ENCODE results near the gene PTPN11. TPM values are rescaled to one million over a fixed set of nuclear protein-coding genes. Genes with fewer than 3 reads are reported as not detected.
A peak's percentile ranks its signal among the peaks of the same experiment; 100 is the strongest.

PTPN11 gene
- total and polyA plus RNA-seq, 2 of the 13 experiments (the other 11 are each of a cell fraction or from before 2014, with no cell fraction given), result 30.0 to 63.5 TPM

GRCh38 chr12:112380663-112381405 is 37.9 kb upstream of the PTPN11 start:
- H3K79me2 ChIP-seq (ENCODE audit: insufficient read depth, low read length), result peaks cover 35% of the 10 kb centered on the region
- H3K4me3 ChIP-seq (replicated peaks in 1 of 3; ENCODE audit: insufficient read depth in 1 of 3, low read depth in 2 of 3, low read length in 3 of 3), result peak overlapping the region; percentile 80 to 90 (median 87)
- CTCF ChIA-PET (ENCODE audit: low intra/inter-chr PET ratio, low total read pairs), result no interaction called here
- 56% methylated on average over 25 of the region's 34 CpGs for WGBS (ENCODE audit: low lambda C conversion rate)
- POLR2A ChIA-PET, result interaction anchor here (1.2 kb wide), 1 partner anchor 15 kb away, joined by 3 read pairs; no protein-coding TSS in a partner anchor
- no peak overlapping the region for H2AFZ ChIP-seq (ENCODE audit: low read length)
- no peak for FAIRE-seq
- TSS peak; percentile 61 for BruUV-seq (replicated peaks)
- ATAC-seq, result peak; percentile 26
- peak overlapping the region; percentile 68 for H3K27ac ChIP-seq (ENCODE audit: extremely low read length, insufficient read depth, low read length)
- in situ Hi-C loops (cut with HindIII; ENCODE audit: extremely low pct_ligation_motif_present, low pct_unique_long_range_greater_than_20kb) (no loop called here), intact Hi-C loops (cut with micrococcal nuclease; ENCODE audit: unreplicated experiment) (loop anchor here (10.0 kb wide), 2 partner anchors 56 to 96 kb away; no protein-coding TSS in a partner anchor)
- peaks cover 19% of the 10 kb centered on the region for H3K4me1 ChIP-seq (ENCODE audit: insufficient read depth, low read length)
- H3K36me3 ChIP-seq (replicated peaks in 1 of 2; ENCODE audit: control insufficient read depth in 1 of 2, insufficient read depth in 2 of 2, low read length in 2 of 2), result no peaks in the 10 kb centered on the region
- H3K27me3 ChIP-seq (ENCODE audit: control insufficient read depth in 1 of 2, insufficient read depth in 2 of 2, low read length in 2 of 2), result no peaks in the 10 kb centered on the region; a peak in 1 of 5 replicates
- H3K9ac ChIP-seq (ENCODE audit: insufficient read depth, low read depth, low read length), result peak overlapping the region; percentile 82
- no peak for DNase-seq (ENCODE audit: low spot score)
- peak overlapping the region; percentile 88 for H3K4me2 ChIP-seq (ENCODE audit: low read depth, low read length)
- peaks cover 8% of the 10 kb centered on the region; the same call in 1 of the 2 replicates for H4K20me1 ChIP-seq (ENCODE audit: insufficient read depth, low read length)
- H3K9me3 ChIP-seq (ENCODE audit: low read length), result no peaks in the 10 kb centered on the region
- 0 out of 2 replicates have a peak, but pooled peaks have one; percentile 19 for TF ChIP-seq ZNF235 (CRISPR knock-in tag; IDR thresholded peaks at IDR 0.05; ENCODE audit: borderline replicate concordance)
- peak; percentile 7; the same call in 1 of the 2 replicates for TF ChIP-seq KMT2A (CRISPR knock-in tag; IDR thresholded peaks at IDR 0.05)
- TF ChIP-seq ZNF512B (CRISPR knock-in tag; IDR thresholded peaks at IDR 0.05; ENCODE audit: borderline replicate concordance), result 0 out of 2 replicates have a peak, but pooled peaks have one; percentile 48
- peak; percentile 81; the same call in 1 of the 2 replicates for TF ChIP-seq ZNF768 (CRISPR knock-in tag; IDR thresholded peaks at IDR 0.05)
- peak; percentile 71 for TF ChIP-seq ZMYM3 (CRISPR knock-in tag; IDR thresholded peaks at IDR 0.05)
- TF ChIP-seq PAX8 (CRISPR knock-in tag; IDR thresholded peaks at IDR 0.05; ENCODE audit: borderline replicate concordance), result no peak
- TF ChIP-seq MYPOP (CRISPR knock-in tag; IDR thresholded peaks at IDR 0.05), result peak; percentile 35; the same call in 1 of the 2 replicates
- peak; percentile 9 for TF ChIP-seq ASH2L (IDR thresholded peaks at IDR 0.05; ENCODE audit: insufficient read length, low read depth, low read length)
- TF ChIP-seq, protein P1, sequence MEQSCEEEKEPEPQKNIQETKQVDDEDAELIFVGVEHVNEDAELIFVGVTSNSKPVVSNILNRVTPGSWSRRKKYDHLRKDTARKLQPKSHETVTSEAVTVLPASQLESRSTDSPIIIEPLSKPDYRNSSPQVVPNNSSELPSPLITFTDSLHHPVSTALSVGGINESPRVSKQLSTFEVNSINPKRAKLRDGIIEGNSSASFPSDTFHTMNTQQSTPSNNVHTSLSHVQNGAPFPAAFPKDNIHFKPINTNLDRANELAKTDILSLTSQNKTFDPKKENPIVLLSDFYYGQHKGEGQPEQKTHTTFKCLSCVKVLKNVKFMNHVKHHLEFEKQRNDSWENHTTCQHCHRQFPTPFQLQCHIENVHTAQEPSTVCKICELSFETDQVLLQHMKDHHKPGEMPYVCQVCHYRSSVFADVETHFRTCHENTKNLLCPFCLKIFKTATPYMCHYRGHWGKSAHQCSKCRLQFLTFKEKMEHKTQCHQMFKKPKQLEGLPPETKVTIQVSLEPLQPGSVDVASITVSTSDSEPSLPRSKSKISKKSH (CRISPR knock-in tag; IDR thresholded peaks at IDR 0.05; ENCODE audit: borderline replicate concordance), result 0 out of 2 replicates have a peak, but pooled peaks have one; percentile 51
- peak; percentile 67 for TF ChIP-seq ZFX (CRISPR knock-in tag; IDR thresholded peaks at IDR 0.05; ENCODE audit: low read depth)
- TF ChIP-seq CERS6 (CRISPR knock-in tag; IDR thresholded peaks at IDR 0.05), result no peak
- TF ChIP-seq MAZ (IDR thresholded peaks at IDR 0.05; ENCODE audit: borderline replicate concordance, low read depth, low read length), result no peak
- 0 out of 2 replicates have a peak, but pooled peaks have one; percentile 25 for TF ChIP-seq MAZ (CRISPR knock-in tag; IDR thresholded peaks at IDR 0.05; ENCODE audit: low read depth)
- no peak for TF ChIP-seq SMAD3 (CRISPR knock-in tag; IDR thresholded peaks at IDR 0.05)
- no peak for TF ChIP-seq SP4 (CRISPR knock-in tag; IDR thresholded peaks at IDR 0.05)
- TF ChIP-seq PRPF4 (IDR thresholded peaks at IDR 0.05; ENCODE audit: low read depth, low read length, poor library complexity, severe bottlenecking), result peak; percentile 39
